ENCODE results near the gene CBX4.

GRCh38 chr17:79837888-79838521, 1.2 kb downstream of the CBX4 start:
- TF ChIP-seq ZFP3 (CRISPR knock-in tag; IDR thresholded peaks at IDR 0.05) = no peak
- TF ChIP-seq BACH2 (CRISPR knock-in tag; IDR thresholded peaks at IDR 0.05; ENCODE audit: borderline replicate concordance) = no peak
- TF ChIP-seq GLIS3 (CRISPR knock-in tag; IDR thresholded peaks at IDR 0.05) = no peak
- no peak for TF ChIP-seq CREB5 (CRISPR knock-in tag; IDR thresholded peaks at IDR 0.05; ENCODE audit: low read depth)
- TF ChIP-seq ZFP30 (CRISPR knock-in tag; IDR thresholded peaks at IDR 0.05) = no peak
- no peak for TF ChIP-seq ZNF565 (CRISPR knock-in tag; conservative IDR thresholded peaks at IDR 0.05; ENCODE audit: low read depth)
- TF ChIP-seq TCF4 (CRISPR knock-in tag; IDR thresholded peaks at IDR 0.05; ENCODE audit: borderline replicate concordance) = no peak
- TF ChIP-seq POU6F1 (CRISPR knock-in tag; IDR thresholded peaks at IDR 0.05; ENCODE audit: borderline replicate concordance, low read depth) = no peak
- no peak for TF ChIP-seq TSHZ2 (CRISPR knock-in tag; IDR thresholded peaks at IDR 0.05)
- TF ChIP-seq ZNF8 (CRISPR knock-in tag; IDR thresholded peaks at IDR 0.05) = no peak
- TF ChIP-seq RARB (CRISPR knock-in tag; IDR thresholded peaks at IDR 0.05) = no peak
- no peak for TF ChIP-seq ESRRG (CRISPR knock-in tag; IDR thresholded peaks at IDR 0.05)
- TF ChIP-seq PPARA (CRISPR knock-in tag; IDR thresholded peaks at IDR 0.05; ENCODE audit: borderline replicate concordance) = no peak
- TF ChIP-seq SNAI2 (CRISPR knock-in tag; IDR thresholded peaks at IDR 0.05) = no peak

Data from SK-N-SH treated with all-trans-retinoic acid at 6 μM for 48 hours (cell line).